Osteoblast (primary cell): ENCODE results near the gene SP8. TPM values are rescaled to one million over a fixed set of nuclear protein-coding genes. Genes with fewer than 3 reads are reported as not detected.

ENCODE experiments used
- DNase-seq: peaks from one replicate; pipeline ENCODE4 v3.0.0; 2011; ENCODE audit warnings: low spot score, mixed read lengths; ENCODE audit not compliant: insufficient read length; ENCODE audit errors: missing footprints
- H2AFZ ChIP-seq: 2 replicates; pipeline ENCODE4 v1.6.0; 2011; ENCODE audit warnings: mild to moderate bottlenecking, low read length
- H3K27ac ChIP-seq: 2 replicates; pipeline ENCODE4 v1.5.1; 2011; ENCODE audit warnings: mild to moderate bottlenecking, low read depth, low read length, moderate library complexity
- H3K27me3 ChIP-seq: 2 replicates; pipeline ENCODE4 v1.6.0; 2012; ENCODE audit warnings: mild to moderate bottlenecking, control low read depth, inconsistent platforms, low read length, moderate library complexity; ENCODE audit not compliant: insufficient read depth
- H3K36me3 ChIP-seq: 2 replicates; pipeline ENCODE4 v1.5.1; 2011; ENCODE audit warnings: mild to moderate bottlenecking, low read length, control low read depth, moderate library complexity; ENCODE audit not compliant: insufficient read depth
- H3K4me1 ChIP-seq: 2 replicates; pipeline ENCODE4 v1.5.1; 2011; ENCODE audit warnings: mild to moderate bottlenecking, low read length, control low read depth, moderate library complexity; ENCODE audit not compliant: insufficient read depth
- H3K4me2 ChIP-seq: 2 replicates; pipeline ENCODE4 v1.6.0; 2011; ENCODE audit warnings: mild to moderate bottlenecking, low read length; ENCODE audit not compliant: insufficient read depth
- H3K4me3 ChIP-seq: fragments of 200-600 bp; sonication (generic); 3 replicates; pipeline ENCODE4 v1.5.1; 2012; ENCODE audit warnings: mild to moderate bottlenecking, low read length, inconsistent platforms; ENCODE audit not compliant: insufficient read depth
- H3K79me2 ChIP-seq: 2 replicates; pipeline ENCODE4 v1.6.0; 2012; ENCODE audit warnings: mild to moderate bottlenecking, low read length, control low read depth, inconsistent platforms; ENCODE audit not compliant: insufficient read depth
- H3K9me3 ChIP-seq: 2 replicates; pipeline ENCODE4 v1.5.1; 2011; ENCODE audit warnings: low read depth, low read length, control low read depth
- H4K20me1 ChIP-seq: 2 replicates; pipeline ENCODE4 v1.6.0; 2012; ENCODE audit warnings: mild to moderate bottlenecking, low read length, control low read depth; ENCODE audit not compliant: insufficient read depth
- total RNA-seq: library from RNA; depleted of rRNA; stranded (reverse); fragments of >200 nt; gene quantifications from 2 replicates; pipeline ENCODE4 v1.2.3, GENCODE V29; 2012
- TF ChIP-seq, protein P1 (sequence below): IDR thresholded peaks from 2 replicates; pipeline ENCODE4 v1.5.1; 2011; ENCODE audit warnings: mild to moderate bottlenecking, low read depth, low read length, moderate library complexity; ENCODE audit errors: extremely low read depth

SP8 gene
- total RNA-seq, 1 donor = not detected

DNA sequence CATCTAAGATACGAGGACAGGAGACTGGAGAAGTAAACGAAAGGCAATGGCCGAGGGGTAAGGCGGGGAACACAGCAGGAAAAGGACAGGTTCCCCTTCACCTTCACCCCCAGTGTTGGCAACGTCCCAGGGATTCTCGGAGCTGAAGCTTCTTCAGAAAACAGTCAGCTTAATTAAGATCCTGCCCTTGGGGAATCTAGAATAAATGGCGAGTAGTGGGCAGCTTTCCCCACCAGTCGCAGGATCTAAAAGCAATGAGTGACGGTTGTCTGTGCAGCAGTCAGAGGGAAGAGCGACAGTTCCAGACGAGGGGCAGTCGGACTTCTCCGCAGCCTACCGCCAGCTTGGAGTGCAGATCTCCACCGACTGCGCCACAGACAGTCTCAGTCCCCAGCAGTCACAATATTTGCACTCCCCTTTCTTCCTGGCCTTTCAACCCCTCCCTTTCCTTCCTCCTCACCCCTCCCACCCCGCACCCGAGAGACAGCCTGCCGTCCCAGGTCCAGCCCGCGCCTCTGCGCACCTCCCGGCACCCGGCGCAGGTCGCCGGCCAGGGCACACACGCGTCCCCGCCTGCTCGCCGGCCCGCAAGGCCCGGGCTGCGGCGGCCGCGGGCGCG lies 10.9 kb upstream of the SP8 start:
- H3K4me1 ChIP-seq = peaks cover 5% of the 10 kb centered on the region
- no peaks in the 10 kb centered on the region for H3K79me2 ChIP-seq
- TF ChIP-seq, protein P1, sequence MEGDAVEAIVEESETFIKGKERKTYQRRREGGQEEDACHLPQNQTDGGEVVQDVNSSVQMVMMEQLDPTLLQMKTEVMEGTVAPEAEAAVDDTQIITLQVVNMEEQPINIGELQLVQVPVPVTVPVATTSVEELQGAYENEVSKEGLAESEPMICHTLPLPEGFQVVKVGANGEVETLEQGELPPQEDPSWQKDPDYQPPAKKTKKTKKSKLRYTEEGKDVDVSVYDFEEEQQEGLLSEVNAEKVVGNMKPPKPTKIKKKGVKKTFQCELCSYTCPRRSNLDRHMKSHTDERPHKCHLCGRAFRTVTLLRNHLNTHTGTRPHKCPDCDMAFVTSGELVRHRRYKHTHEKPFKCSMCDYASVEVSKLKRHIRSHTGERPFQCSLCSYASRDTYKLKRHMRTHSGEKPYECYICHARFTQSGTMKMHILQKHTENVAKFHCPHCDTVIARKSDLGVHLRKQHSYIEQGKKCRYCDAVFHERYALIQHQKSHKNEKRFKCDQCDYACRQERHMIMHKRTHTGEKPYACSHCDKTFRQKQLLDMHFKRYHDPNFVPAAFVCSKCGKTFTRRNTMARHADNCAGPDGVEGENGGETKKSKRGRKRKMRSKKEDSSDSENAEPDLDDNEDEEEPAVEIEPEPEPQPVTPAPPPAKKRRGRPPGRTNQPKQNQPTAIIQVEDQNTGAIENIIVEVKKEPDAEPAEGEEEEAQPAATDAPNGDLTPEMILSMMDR = no peak
- no peaks in the 10 kb centered on the region for H3K9me3 ChIP-seq
- peak overlapping the region; percentile 52 for H3K4me3 ChIP-seq
- H3K27ac ChIP-seq = no peak overlapping the region
- H4K20me1 ChIP-seq = no peaks in the 10 kb centered on the region
- peak overlapping the region; percentile 75 for H3K4me2 ChIP-seq
- no peaks in the 10 kb centered on the region for H3K36me3 ChIP-seq
- DNase-seq = peak; percentile 64
- peaks cover 62% of the 10 kb centered on the region for H3K27me3 ChIP-seq
- peak overlapping the region; percentile 47 for H2AFZ ChIP-seq

DNA sequence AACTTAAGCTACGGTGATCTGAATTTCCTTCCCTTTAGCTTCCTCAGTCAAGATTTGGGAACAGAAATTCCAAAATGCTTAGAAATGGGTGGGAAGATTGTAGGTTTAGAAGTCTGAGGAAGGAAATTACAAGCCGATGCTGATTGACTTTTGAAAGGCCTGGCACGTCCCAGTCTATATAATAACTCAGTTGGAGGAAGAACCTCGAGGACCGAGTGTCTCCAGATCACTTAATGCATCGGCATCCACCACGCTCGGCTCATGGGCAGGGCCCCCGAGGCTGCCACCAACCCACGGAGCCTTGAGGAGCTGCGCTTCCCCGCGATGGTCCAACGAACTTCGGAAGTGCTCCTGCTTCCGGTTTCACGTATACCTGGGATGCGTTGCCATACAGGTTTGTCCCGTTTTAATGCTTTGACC lies 10.4 kb upstream of the SP8 start:
- H3K4me1 ChIP-seq = peaks cover 5% of the 10 kb centered on the region
- H3K79me2 ChIP-seq = no peaks in the 10 kb centered on the region
- peak overlapping the region; percentile 52 for H3K4me3 ChIP-seq
- peak overlapping the region; percentile 75 for H3K4me2 ChIP-seq
- H3K27ac ChIP-seq = no peak overlapping the region
- TF ChIP-seq, protein P1 = no peak
- H3K27me3 ChIP-seq = peaks cover 67% of the 10 kb centered on the region
- no peak for DNase-seq
- no peaks in the 10 kb centered on the region for H3K36me3 ChIP-seq
- H2AFZ ChIP-seq = no peak overlapping the region
- H3K9me3 ChIP-seq = no peaks in the 10 kb centered on the region
- H4K20me1 ChIP-seq = no peaks in the 10 kb centered on the region

DNA sequence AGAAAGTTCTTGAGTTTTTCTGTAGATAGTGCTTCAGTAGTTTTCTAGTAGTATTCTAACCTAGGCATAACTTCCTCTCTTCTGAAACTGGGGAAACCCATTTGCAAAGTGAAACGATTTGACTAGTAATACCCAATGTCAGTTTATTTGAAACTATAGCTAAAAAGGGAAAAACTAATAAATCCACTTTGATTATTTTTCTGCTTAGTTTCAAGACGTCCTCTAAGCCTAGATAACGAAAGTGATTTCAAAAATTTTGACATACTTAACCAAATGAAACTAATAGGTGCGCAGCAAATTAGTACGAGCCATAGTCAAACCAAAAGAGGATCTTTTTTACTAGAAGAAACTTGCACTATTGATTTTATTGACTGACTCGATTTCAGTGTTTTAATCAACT lies 9.8 kb upstream of the SP8 start:
- Histone ChIP-seq H3K9me3 (no peaks in the 10 kb centered on the region), H3K27ac (no peak overlapping the region), H3K27me3 (peaks cover 73% of the 10 kb centered on the region), H4K20me1 (no peaks in the 10 kb centered on the region), H3K79me2 (no peaks in the 10 kb centered on the region), H3K4me2 (no peak overlapping the region), H2AFZ (no peak overlapping the region), H3K4me1 (peaks cover 5% of the 10 kb centered on the region), H3K4me3 (no peak overlapping the region), H3K36me3 (no peaks in the 10 kb centered on the region)
- TF ChIP-seq, protein P1 = no peak
- no peak for DNase-seq

DNA sequence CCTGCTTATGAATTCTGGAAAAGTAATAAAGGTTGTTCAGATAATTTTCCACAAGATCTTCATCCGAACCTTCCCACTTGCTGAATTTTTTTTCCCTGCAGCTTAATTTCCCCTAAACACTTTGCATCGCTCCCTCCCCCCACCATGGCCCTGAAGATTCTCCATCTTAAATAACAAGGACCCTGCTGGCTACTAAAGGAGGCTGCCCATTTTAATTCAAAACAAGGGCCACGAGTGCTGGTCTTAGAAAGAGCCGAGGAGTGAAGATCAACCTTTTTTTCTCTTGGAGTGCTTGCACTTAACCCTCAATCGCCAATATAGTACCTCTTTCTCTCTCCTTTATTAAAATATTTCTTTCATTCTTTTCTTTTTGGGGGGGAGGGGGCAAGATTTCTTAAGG lies 9.2 kb upstream of the SP8 start:
- Histone ChIP-seq H3K4me2 (no peak overlapping the region), H3K79me2 (no peaks in the 10 kb centered on the region), H3K36me3 (no peaks in the 10 kb centered on the region), H3K27ac (no peak overlapping the region), H4K20me1 (no peaks in the 10 kb centered on the region), H3K9me3 (no peaks in the 10 kb centered on the region), H3K4me1 (peaks cover 5% of the 10 kb centered on the region), H2AFZ (no peak overlapping the region), H3K27me3 (peaks cover 79% of the 10 kb centered on the region), H3K4me3 (no peak overlapping the region)
- TF ChIP-seq, protein P1 = no peak
- no peak for DNase-seq
